HepG2 (cell line): ENCODE data around the gene LZTR1. TPM values are rescaled to one million over a fixed set of nuclear protein-coding genes. Genes with fewer than 3 reads are reported as not detected.

ENCODE experiments used
- ATAC-seq: fragments of 200-7000 bp; cut with Tn5 transposase; 3 replicates; pipeline ENCODE4 v1.9.1; 2020; ENCODE audit warnings: mild to moderate bottlenecking, moderate library complexity
- BruUV-seq: library from RNA; stranded (reverse); fragments of 400-500 nt; replicated peaks from 2 replicates; lab custom pipeline; 2021; lab: Mats Ljungman, UMichigan
- CTCF ChIA-PET: fragments of 300-600 bp; formaldehyde crosslinking; extraction: SDS; loops from one replicate; lab custom pipeline; 2021; ENCODE audit warnings: low total read pairs, inconsistent platforms, low intra/inter-chr PET ratio; lab: Yijun Ruan, JAX
- POLR2A ChIA-PET: fragments of 350-600 bp; sonication (Branson Sonifier 250); formaldehyde crosslinking; loops from one replicate; lab custom pipeline; 2020; ENCODE audit warnings: antibody characterized with exemption, inconsistent platforms; lab: Yijun Ruan, JAX
- DNase-seq: peaks from one replicate; pipeline ENCODE4 v3.0.0-alpha.2; 2015; ENCODE audit warnings: low spot score
- FAIRE-seq: peaks from 3 replicates; lab custom pipeline; 2011; peaks lifted over from hg19 to GRCh38; lab: Jason Lieb, UNC
- H2AFZ ChIP-seq: one replicate; pipeline ENCODE4 v1.6.1; 2011; ENCODE audit warnings: low read length, inconsistent platforms
- H3K27ac ChIP-seq: fragments of 300-600 bp; 3 replicates; pipeline ENCODE4 v1.8.0; 2011; ENCODE audit warnings: mixed run types, mild to moderate bottlenecking, mixed read lengths, low read length, inconsistent platforms; ENCODE audit not compliant: insufficient read depth; ENCODE audit errors: extremely low read length
- H3K27me3 ChIP-seq, 2 experiments: fragments of 200-600 bp in 1 of 2; 2 replicates in 1 of 2; 3 replicates in 1 of 2; pipeline versions ENCODE4 v1.6.0 to v1.8.0; 2011; ENCODE audit warnings: low read length in 2 of 2, mild to moderate bottlenecking in 2 of 2, moderate library complexity in 2 of 2, inconsistent platforms in 1 of 2; ENCODE audit not compliant: insufficient read depth in 2 of 2, control insufficient read depth in 1 of 2
- H3K36me3 ChIP-seq, 2 experiments: fragments of 200-600 bp in 1 of 2; replicated peaks in 1 of 2; 2 replicates in 1 of 2; 3 replicates in 1 of 2; pipeline versions ENCODE4 v1.5.1 to v1.8.0; 2011; ENCODE audit warnings: low read length in 2 of 2, inconsistent platforms in 1 of 2; ENCODE audit not compliant: insufficient read depth in 2 of 2, control insufficient read depth in 1 of 2
- H3K4me1 ChIP-seq: 2 replicates; pipeline ENCODE4 v1.5.1; 2012; ENCODE audit warnings: low read length, inconsistent platforms; ENCODE audit not compliant: insufficient read depth
- H3K4me2 ChIP-seq: 2 replicates; pipeline ENCODE4 v1.6.0; 2011; ENCODE audit warnings: low read depth, low read length, inconsistent platforms
- H3K4me3 ChIP-seq, 3 experiments: fragments of 200-600 bp in 1 of 3; sonication (generic), shearing (Covaris generic) in 1 of 3; replicated peaks in 1 of 3; 2 replicates each; pipeline ENCODE4 v1.5.1; 2011 to 2016; ENCODE audit warnings: low read length in 3 of 3, inconsistent platforms in 2 of 3, low read depth in 2 of 3, mild to moderate bottlenecking in 2 of 3, control low read depth in 1 of 3, mixed read lengths in 1 of 3; ENCODE audit not compliant: insufficient read depth in 1 of 3
- H3K79me2 ChIP-seq: one replicate; pipeline ENCODE4 v1.6.1; 2011; ENCODE audit warnings: low read length, inconsistent platforms; ENCODE audit not compliant: insufficient read depth
- H3K9ac ChIP-seq: 2 replicates; pipeline ENCODE4 v1.6.0; 2011; ENCODE audit warnings: mild to moderate bottlenecking, low read depth, low read length, inconsistent platforms; ENCODE audit not compliant: insufficient read depth
- H3K9me3 ChIP-seq: 2 replicates; pipeline ENCODE4 v1.5.1; 2012; ENCODE audit warnings: mild to moderate bottlenecking, low read length
- H4K20me1 ChIP-seq: 2 replicates; pipeline ENCODE4 v1.6.0; 2011; ENCODE audit warnings: inconsistent platforms, mild to moderate bottlenecking, low read length, moderate library complexity; ENCODE audit not compliant: insufficient read depth
- ARNT ChIP-seq: fragments of 450-650 bp; IDR thresholded peaks from 2 replicates; pipeline ENCODE4 v1.6.1; 2017
- CENPX ChIP-seq: sonication (generic); formaldehyde crosslinking; IDR thresholded peaks from 2 replicates; pipeline ENCODE4 v1.9.0; 2021; ENCODE audit warnings: mild to moderate bottlenecking, missing genetic modification reagents, moderate library complexity
- CHCHD3 ChIP-seq: sonication (generic); formaldehyde crosslinking; IDR thresholded peaks from 2 replicates; pipeline ENCODE4 v1.8.0; 2022; ENCODE audit warnings: mild to moderate bottlenecking, missing genetic modification reagents, moderate library complexity
- MED1 ChIP-seq: sonication (generic); formaldehyde crosslinking; IDR thresholded peaks from 2 replicates; pipeline ENCODE4 v1.4.0; 2020; ENCODE audit warnings: missing genetic modification reagents
- MEF2D ChIP-seq: sonication (generic); formaldehyde crosslinking; IDR thresholded peaks from 2 replicates; pipeline ENCODE4 v1.5.1; 2020; ENCODE audit warnings: mild to moderate bottlenecking, missing genetic modification reagents
- MTF1 ChIP-seq: sonication (generic); formaldehyde crosslinking; IDR thresholded peaks from 2 replicates; pipeline ENCODE4 v1.5.0; 2020; ENCODE audit warnings: missing genetic modification reagents
- NFIC ChIP-seq: IDR thresholded peaks from 2 replicates; pipeline ENCODE4 v1.6.1; 2012; ENCODE audit warnings: mild to moderate bottlenecking, low read length, inconsistent platforms
- POLR2AphosphoS5 ChIP-seq: IDR thresholded peaks from 2 replicates; pipeline ENCODE4 v1.6.1; 2012; ENCODE audit warnings: low read depth, low read length
- PTBP1 ChIP-seq: fragments of 200-400 bp; formaldehyde crosslinking; IDR thresholded peaks from 2 replicates; pipeline ENCODE4 v1.6.1; 2018; ENCODE audit warnings: low read length, low read depth; ENCODE audit not compliant: poor library complexity, severe bottlenecking
- RFXAP ChIP-seq: sonication (generic); formaldehyde crosslinking; IDR thresholded peaks from 2 replicates; pipeline ENCODE4 v1.4.0; 2020; ENCODE audit warnings: missing genetic modification reagents, borderline replicate concordance
- SSRP1 ChIP-seq: IDR thresholded peaks from 2 replicates; pipeline ENCODE4 v1.6.1; 2016; ENCODE audit warnings: control low read depth
- ZBTB21 ChIP-seq: sonication (generic); formaldehyde crosslinking; IDR thresholded peaks from 2 replicates; pipeline ENCODE4 v1.4.0; 2020; ENCODE audit warnings: missing genetic modification reagents
- ZNF234 ChIP-seq: sonication (generic); formaldehyde crosslinking; conservative IDR thresholded peaks from 2 replicates; pipeline ENCODE4 v1.5.1; 2020; ENCODE audit warnings: mild to moderate bottlenecking, missing genetic modification reagents
- ZNF570 ChIP-seq: sonication (generic); formaldehyde crosslinking; IDR thresholded peaks from 2 replicates; pipeline ENCODE4 v1.4.0; 2020; ENCODE audit warnings: mild to moderate bottlenecking, missing genetic modification reagents, borderline replicate concordance
- ZNF644 ChIP-seq: IDR thresholded peaks from 2 replicates; pipeline ENCODE4 v1.6.1; 2016; ENCODE audit warnings: low read depth
- ZNF790 ChIP-seq: sonication (generic); formaldehyde crosslinking; IDR thresholded peaks from 2 replicates; pipeline ENCODE4 v1.8.0; 2022; ENCODE audit warnings: missing genetic modification reagents, mild to moderate bottlenecking, borderline replicate concordance
- WGBS: methylation state at CpG from one replicate; pipeline ENCODE4 v1.1.6; 2017; ENCODE audit warnings: low lambda C conversion rate; 5-methylcytosine and 5-hydroxymethylcytosine counted together
- in situ Hi-C: cut with HindIII; loops from 2 replicates; pipeline ENCODE4 v1.10.0; 2017; ENCODE audit warnings: low pct_unique_long_range_greater_than_20kb; ENCODE audit not compliant: extremely low pct_ligation_motif_present
- intact Hi-C: fragments of 100-400 bp; cut with micrococcal nuclease; formaldehyde crosslinking; loops from one replicate; pipeline ENCODE4 v1.10.0; 2022; ENCODE audit not compliant: unreplicated experiment
- polyA plus RNA-seq, 8 experiments: library from polyadenylated mRNA; depleted of rRNA in 3 of 8; stranded (reverse) in 7 of 8; unstranded in 1 of 8; fragments of >200 nt; fragmentation: Illumina TruSeq in 4 of 8; extraction: Trizol in 4 of 8; gene quantifications; 2 replicates each; pipeline versions ENCODE4 v1.2.1 to v1.2.3, GENCODE V29; 2011 to 2016; ENCODE audit warnings: low read depth in 4 of 8, missing spikeins in 1 of 8, mixed read lengths in 1 of 8; ENCODE audit not compliant: insufficient read depth in 1 of 8
- total RNA-seq, 5 experiments: library from RNA; depleted of rRNA; stranded (reverse); fragments of >200 nt; fragmentation: Illumina TruSeq; extraction: Trizol; gene quantifications; 2 replicates each; pipeline ENCODE4 v1.2.3, GENCODE V29; 2016; ENCODE audit warnings: low read depth in 1 of 5
- TF ChIP-seq, protein P1 (sequence below): sonication (generic); formaldehyde crosslinking; IDR thresholded peaks from 2 replicates; pipeline ENCODE4 v1.8.1; 2023; ENCODE audit warnings: mild to moderate bottlenecking, missing genetic modification reagents, borderline replicate concordance

The LZTR1 gene
- total and polyA plus RNA-seq, 2 of the 13 experiments (the other 11 are each of a cell fraction or from before 2014, with no cell fraction given) = 21.8 to 22.4 TPM

DNA sequence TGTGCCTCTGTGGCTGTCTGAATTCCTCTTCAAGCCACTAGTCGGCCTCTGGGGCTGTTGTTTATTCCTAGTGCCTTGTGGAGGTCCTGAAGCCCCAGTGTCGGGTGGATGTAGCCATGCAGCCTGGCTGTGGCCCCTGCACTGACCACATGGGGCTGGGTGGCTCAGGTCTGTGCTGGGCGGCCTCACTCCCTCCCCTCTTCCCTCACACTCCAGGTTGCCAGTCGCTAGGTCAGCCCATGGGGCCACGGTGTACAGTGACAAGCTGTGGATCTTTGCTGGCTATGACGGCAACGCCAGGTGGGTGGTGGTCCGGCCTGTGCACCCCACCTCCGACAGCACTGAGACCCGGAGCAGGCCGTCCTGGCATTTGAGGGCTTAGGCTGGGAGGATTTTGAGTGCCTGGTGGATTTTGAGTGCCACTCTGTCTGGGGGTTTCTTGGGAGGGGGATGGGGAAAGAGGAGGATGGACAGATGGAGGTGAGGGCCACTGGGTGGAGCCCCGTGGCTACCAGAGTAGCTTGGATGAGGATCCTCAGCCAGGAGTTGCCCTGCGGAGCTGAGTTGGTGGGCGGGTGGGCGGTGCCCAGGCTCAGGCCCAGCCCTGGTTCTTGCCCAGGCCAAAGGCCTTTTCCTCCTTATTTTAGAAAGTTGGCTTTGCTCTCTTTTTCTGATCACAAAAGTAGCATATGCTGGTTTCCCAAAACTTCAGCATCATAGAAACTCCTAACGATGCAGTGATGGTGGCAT lies 6.7 kb downstream of the LZTR1 start:
- in situ Hi-C loops = no loop called here
- TF ChIP-seq CENPX = no peak
- no peak for TF ChIP-seq CHCHD3
- no peak for TF ChIP-seq ZNF644
- TF ChIP-seq NFIC = no peak
- TF ChIP-seq ZNF790 (CRISPR knock-in tag) = no peak
- TF ChIP-seq, protein P1, sequence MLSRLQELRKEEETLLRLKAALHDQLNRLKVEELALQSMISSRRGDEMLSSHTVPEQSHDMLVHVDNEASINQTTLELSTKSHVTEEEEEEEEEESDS (CRISPR knock-in tag) = no peak
- TF ChIP-seq SSRP1 = no peak
- TF ChIP-seq ZBTB21 (CRISPR knock-in tag) = no peak
- TF ChIP-seq MED1 (CRISPR knock-in tag) = no peak
- no peak for TF ChIP-seq POLR2AphosphoS5
- TF ChIP-seq ZNF570 (CRISPR knock-in tag) = no peak
- no peak for TF ChIP-seq PTBP1
- TF ChIP-seq ZNF234 (CRISPR knock-in tag) = no peak
- TF ChIP-seq MTF1 (CRISPR knock-in tag) = no peak
- TF ChIP-seq ARNT = no peak
- TF ChIP-seq MEF2D (CRISPR knock-in tag) = no peak
- no peak for TF ChIP-seq RFXAP (CRISPR knock-in tag)
- WGBS = 100% methylated on average over 9 of the region's 16 CpGs
- no peak overlapping the region for H3K9ac ChIP-seq
- DNase-seq (no peak), FAIRE-seq (no peak), ATAC-seq (no peak)
- 0 out of 2 replicates have a peak, but pooled peaks cover under 1% of the 10 kb centered on the region for H3K4me1 ChIP-seq
- H3K9me3 ChIP-seq = no peaks in the 10 kb centered on the region
- intact Hi-C loops = no loop called here
- no peak overlapping the region for H3K4me2 ChIP-seq
- H3K27me3 ChIP-seq = no peaks in the 10 kb centered on the region
- no peak overlapping the region for H3K27ac ChIP-seq
- no peaks in the 10 kb centered on the region for H3K79me2 ChIP-seq
- H3K36me3 ChIP-seq = peaks cover 2 to 35% of the 10 kb centered on the region in 2 experiments
- H2AFZ ChIP-seq = no peak overlapping the region
- BruUV-seq = no TSS peak
- no peak overlapping the region for H3K4me3 ChIP-seq
- H4K20me1 ChIP-seq = no peaks in the 10 kb centered on the region
- ChIA-PET POLR2A (no interaction called here), CTCF (no interaction called here)
